Ovary (tissue), 9 donors: ENCODE measurements around the gene LRRN1. TPM values are rescaled to one million over a fixed set of nuclear protein-coding genes. Genes with fewer than 3 reads are reported as not detected.

Experiments
- DNase-seq, 5 donors: peaks; one replicate each; pipeline ENCODE4 v3.0.0-alpha.2; 2019 to 2020
- H3K27ac ChIP-seq, 2 donors: fragments of 200-600 bp; one replicate each; pipeline versions ENCODE4 v1.5.1 to v1.8.0; 2019 to 2022
- H3K27me3 ChIP-seq: fragments of 200-600 bp; one replicate; pipeline ENCODE4 v1.8.0; 2022
- H3K36me3 ChIP-seq: fragments of 200-600 bp; sonication (generic); one replicate; pipeline ENCODE4 v1.5.1; 2019
- H3K4me1 ChIP-seq: one replicate; pipeline ENCODE4 v1.8.1; 2013; ENCODE audit warnings: mild to moderate bottlenecking, moderate library complexity; ENCODE audit not compliant: insufficient read depth
- H3K4me3 ChIP-seq: fragments of 200-600 bp; sonication (generic); one replicate; pipeline ENCODE4 v1.5.1; 2017
- H3K9me3 ChIP-seq, 2 donors: fragments of 200-600 bp in 1 of 2; sonication (generic) in 1 of 2; one replicate each; pipeline versions ENCODE4 v1.5.1 to v1.8.1; 2013 to 2019; ENCODE audit warnings: mild to moderate bottlenecking in 1 of 2, moderate library complexity in 1 of 2
- EP300 ChIP-seq: sonication (generic); formaldehyde crosslinking; IDR thresholded peaks from one replicate; pipeline ENCODE4 v1.6.1; 2017; ENCODE audit warnings: antibody characterized with exemption
- POLR2A ChIP-seq: fragments of 450-650 bp; IDR thresholded peaks from one replicate; pipeline ENCODE4 v1.6.1; 2017; ENCODE audit warnings: antibody characterized with exemption, mild to moderate bottlenecking, moderate library complexity
- WGBS, 3 donors: extraction: QIAGEN DNeasy Blood & Tissue Kit in 1 of 3; methylation state at CpG; one replicate each; pipeline versions ENCODE4 v1.1.5 to v1.1.7; 2013 to 2017; 5-methylcytosine and 5-hydroxymethylcytosine counted together
- intact Hi-C, 4 donors: fragments of 100-400 bp; cut with DNase I; formaldehyde crosslinking; loops; one replicate each; pipeline versions ENCODE4 v1.11.0 to v1.15.1; 2022 to 2023
- polyA plus RNA-seq, 2 donors: library from polyadenylated mRNA; stranded (reverse); fragments of 200-250 nt in 1 of 2; fragments of 350-450 nt in 1 of 2; fragmentation: Illumina TruSeq in 1 of 2; extraction: RNeasy Lipid Tissue Mini Kit (QIAGEN cat#74804) in 1 of 2; gene quantifications; one replicate each; pipeline ENCODE4 v1.2.3, GENCODE V29; 2013 to 2014
- total RNA-seq, 7 donors: library from RNA; depleted of rRNA in 2 of 7; stranded (reverse); fragments of >200 nt in 2 of 7; fragmentation: NEBNext Ultra II Directional in 3 of 7; extraction: Animal tissue kit (Norgen Biotek cat#: 25700) in 3 of 7; gene quantifications; one replicate each; pipeline versions ENCODE4 v1.1.0 to v1.2.4, GENCODE V29; 2016 to 2023
- TF ChIP-seq, protein P1 (sequence below), 3 donors: fragments of 450-650 bp in 2 of 3; fragments of 200-600 bp in 1 of 3; IDR thresholded peaks; one replicate each; pipeline versions ENCODE4 v1.5.1 to v1.8.0; 2016 to 2022; ENCODE audit warnings: antibody characterized with exemption in 3 of 3, mild to moderate bottlenecking in 1 of 3
- donor health status: DM: no; HTN: no; CAD: no; lungs with moderate emphysema.
- donor health status: DM: no; HTN: no; CAD: no.
- donor health status: Bipolar disorder and iron deficiency.
- donor health status: DM: yes; HTN: yes; CAD: no.
- donor health status: DM: no; HTN: no; CAD: no.
- donor health status: DM: yes; HTN: yes; CAD: no.

Gene LRRN1
- total and polyA plus RNA-seq, 9 donors = 2.9 to 18.5 (median 7.4) TPM

DNA sequence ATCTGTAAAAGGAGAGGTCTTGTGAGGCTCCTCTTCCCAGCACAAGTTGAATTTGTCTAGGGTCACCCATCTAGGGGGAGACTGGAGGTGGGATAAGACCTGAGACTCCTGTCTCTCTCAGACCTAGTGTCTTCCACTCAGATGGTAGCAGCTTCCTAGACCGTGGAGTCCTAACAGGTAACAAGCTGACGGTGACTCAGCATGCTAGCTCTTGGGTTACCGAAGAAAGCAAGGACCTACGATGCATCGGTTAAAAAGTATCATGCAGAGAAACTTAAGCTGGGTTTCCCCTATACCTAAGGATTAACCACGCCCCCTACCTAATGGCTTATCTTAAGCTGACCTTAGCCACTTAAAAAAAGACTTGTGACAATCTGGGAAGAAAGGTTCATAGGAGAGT is 7.6 kb downstream of the LRRN1 start:
- H3K27me3 ChIP-seq = no peaks in the 10 kb centered on the region

DNA sequence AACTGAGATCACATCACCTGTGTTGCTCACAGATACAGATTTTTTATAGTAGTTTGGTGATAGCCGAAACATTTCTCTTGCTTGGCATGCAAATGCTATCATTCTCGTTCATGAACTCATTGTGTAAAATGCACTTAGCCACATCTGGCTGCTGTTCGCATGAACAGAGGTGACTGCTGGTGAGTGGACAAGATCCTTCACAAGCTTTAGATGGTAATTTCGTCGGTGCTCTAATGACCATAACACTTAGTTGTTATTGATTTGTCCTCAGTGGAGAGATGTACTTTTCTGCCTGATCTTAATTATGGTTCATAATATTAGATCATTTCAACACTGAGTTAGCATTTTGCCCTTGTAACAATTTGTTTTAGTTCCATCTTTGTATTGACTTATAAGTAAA is 13.8 kb downstream of the LRRN1 start:
- H3K9me3 ChIP-seq = no peaks in the 10 kb centered on the region
- H3K4me1 ChIP-seq = no peaks in the 10 kb centered on the region
- TF ChIP-seq POLR2A = no peak
- intact Hi-C loops = no loop called here
- no peak overlapping the region for H3K27ac ChIP-seq
- H3K36me3 ChIP-seq = no peaks in the 10 kb centered on the region
- 91 to 93% (median 91%) methylated on average over 5 of the region's 5 CpGs for WGBS, 3 donors
- no peak overlapping the region for H3K4me3 ChIP-seq
- no peak for DNase-seq
- H3K27me3 ChIP-seq = no peaks in the 10 kb centered on the region

More for the DNA sequence above, 7.6 kb downstream of the LRRN1 start:
- TF ChIP-seq EP300 = no peak
- TF ChIP-seq POLR2A = no peak
- TF ChIP-seq, protein P1, sequence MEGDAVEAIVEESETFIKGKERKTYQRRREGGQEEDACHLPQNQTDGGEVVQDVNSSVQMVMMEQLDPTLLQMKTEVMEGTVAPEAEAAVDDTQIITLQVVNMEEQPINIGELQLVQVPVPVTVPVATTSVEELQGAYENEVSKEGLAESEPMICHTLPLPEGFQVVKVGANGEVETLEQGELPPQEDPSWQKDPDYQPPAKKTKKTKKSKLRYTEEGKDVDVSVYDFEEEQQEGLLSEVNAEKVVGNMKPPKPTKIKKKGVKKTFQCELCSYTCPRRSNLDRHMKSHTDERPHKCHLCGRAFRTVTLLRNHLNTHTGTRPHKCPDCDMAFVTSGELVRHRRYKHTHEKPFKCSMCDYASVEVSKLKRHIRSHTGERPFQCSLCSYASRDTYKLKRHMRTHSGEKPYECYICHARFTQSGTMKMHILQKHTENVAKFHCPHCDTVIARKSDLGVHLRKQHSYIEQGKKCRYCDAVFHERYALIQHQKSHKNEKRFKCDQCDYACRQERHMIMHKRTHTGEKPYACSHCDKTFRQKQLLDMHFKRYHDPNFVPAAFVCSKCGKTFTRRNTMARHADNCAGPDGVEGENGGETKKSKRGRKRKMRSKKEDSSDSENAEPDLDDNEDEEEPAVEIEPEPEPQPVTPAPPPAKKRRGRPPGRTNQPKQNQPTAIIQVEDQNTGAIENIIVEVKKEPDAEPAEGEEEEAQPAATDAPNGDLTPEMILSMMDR (IDR thresholded peaks at IDR 0.05) = no peak
- H3K9me3 ChIP-seq = no peaks in the 10 kb centered on the region
- intact Hi-C loops = no loop called here
- no peaks in the 10 kb centered on the region for H3K4me1 ChIP-seq
- no peaks in the 10 kb centered on the region for H3K36me3 ChIP-seq
- no peak overlapping the region for H3K4me3 ChIP-seq
- WGBS, 3 donors = 78 to 97% (median 90%) methylated on average over 6 of the region's 6 CpGs
- no peak overlapping the region for H3K27ac ChIP-seq
- DNase-seq = no peak

DNA sequence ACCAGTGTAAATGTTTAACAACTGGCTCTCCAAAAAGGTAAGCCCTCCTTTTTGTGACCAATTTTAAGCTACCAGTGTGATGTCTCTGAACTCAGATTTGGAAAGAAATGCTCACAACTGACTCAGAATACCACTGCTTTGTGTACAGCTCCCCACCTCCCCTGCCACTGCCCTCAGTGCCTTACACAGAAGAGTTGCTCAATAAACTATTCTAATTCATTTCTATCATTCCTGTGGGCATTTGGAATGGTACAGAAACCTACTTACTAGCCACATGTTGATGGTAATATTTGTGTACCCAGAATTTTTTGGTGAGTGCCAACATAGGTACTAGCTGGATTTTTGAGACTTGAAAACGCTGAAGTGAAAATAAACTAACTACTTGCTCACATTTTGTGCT is 16.0 kb downstream of the LRRN1 start:
- 92 to 100% (median 97%) methylated on average over 1 of the region's 1 CpG for WGBS, 3 donors
- intact Hi-C loops = no loop called here

DNA sequence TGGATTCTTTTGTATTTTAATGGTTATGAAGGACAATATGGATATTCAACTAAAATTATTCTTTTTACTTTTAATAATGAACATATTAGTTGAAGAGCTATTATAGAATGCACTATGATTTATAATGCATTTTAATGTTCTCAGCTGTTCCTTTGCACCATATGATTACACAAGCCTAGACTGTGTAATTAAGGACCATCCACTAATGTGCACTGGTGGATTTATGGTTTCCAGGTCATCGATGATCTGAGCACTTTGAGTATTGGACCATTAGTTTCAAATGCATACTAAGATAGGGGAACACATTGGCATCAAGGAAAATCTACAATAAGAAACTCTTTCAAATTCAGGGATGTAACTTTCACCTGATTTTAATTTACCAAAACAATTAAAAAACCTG is 16.8 kb downstream of the LRRN1 start:
- DNase-seq = no peak
- no peaks in the 10 kb centered on the region for H3K27me3 ChIP-seq
- 68 to 88% (median 85%) methylated on average over 1 of the region's 1 CpG for WGBS, 3 donors

More for the DNA sequence above, 16.0 kb downstream of the LRRN1 start:
- Histone ChIP-seq H3K4me1 (no peaks in the 10 kb centered on the region), H3K36me3 (no peaks in the 10 kb centered on the region), H3K27ac (no peak overlapping the region), H3K27me3 (no peaks in the 10 kb centered on the region), H3K4me3 (no peak overlapping the region), H3K9me3 (no peaks in the 10 kb centered on the region)
- DNase-seq = no peak
- TF ChIP-seq EP300 (no peak), POLR2A (no peak)
- TF ChIP-seq, protein P1 (IDR thresholded peaks at IDR 0.05) = no peak

DNA sequence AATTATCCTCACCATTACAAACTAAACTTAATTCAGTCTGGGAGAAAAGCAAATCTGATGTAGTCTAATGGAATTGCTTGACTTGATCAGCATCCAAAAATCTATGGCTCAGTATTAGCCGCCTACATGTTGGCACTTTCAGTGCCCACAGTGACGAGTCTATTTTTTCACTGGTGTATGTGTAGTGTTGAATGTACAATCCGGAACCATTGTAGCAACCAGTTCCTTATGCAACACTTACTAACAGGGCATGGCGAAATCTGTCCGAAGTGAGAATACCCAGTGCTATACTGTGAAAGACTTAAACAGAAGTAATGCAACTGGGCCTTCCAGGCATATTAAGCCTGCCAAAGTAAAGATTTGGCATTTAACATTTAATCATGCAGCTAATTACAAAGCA is 18.6 kb downstream of the LRRN1 start:
- Histone ChIP-seq H3K27ac (no peak overlapping the region), H3K4me1 (no peaks in the 10 kb centered on the region), H3K9me3 (no peaks in the 10 kb centered on the region), H3K27me3 (no peaks in the 10 kb centered on the region), H3K4me3 (no peak overlapping the region), H3K36me3 (no peaks in the 10 kb centered on the region)
- no peak for DNase-seq
- intact Hi-C loops = no loop called here
- TF ChIP-seq, protein P1 (IDR thresholded peaks at IDR 0.05) = no peak
- TF ChIP-seq EP300 (no peak), POLR2A (no peak)
- 93 to 96% (median 96%) methylated on average over 5 of the region's 5 CpGs for WGBS, 3 donors

More for the DNA sequence above, 16.8 kb downstream of the LRRN1 start:
- Histone ChIP-seq H3K4me3 (no peak overlapping the region), H3K27ac (no peak overlapping the region), H3K9me3 (no peaks in the 10 kb centered on the region), H3K4me1 (no peaks in the 10 kb centered on the region), H3K36me3 (no peaks in the 10 kb centered on the region)
- intact Hi-C loops = no loop called here
- TF ChIP-seq POLR2A = no peak

DNA sequence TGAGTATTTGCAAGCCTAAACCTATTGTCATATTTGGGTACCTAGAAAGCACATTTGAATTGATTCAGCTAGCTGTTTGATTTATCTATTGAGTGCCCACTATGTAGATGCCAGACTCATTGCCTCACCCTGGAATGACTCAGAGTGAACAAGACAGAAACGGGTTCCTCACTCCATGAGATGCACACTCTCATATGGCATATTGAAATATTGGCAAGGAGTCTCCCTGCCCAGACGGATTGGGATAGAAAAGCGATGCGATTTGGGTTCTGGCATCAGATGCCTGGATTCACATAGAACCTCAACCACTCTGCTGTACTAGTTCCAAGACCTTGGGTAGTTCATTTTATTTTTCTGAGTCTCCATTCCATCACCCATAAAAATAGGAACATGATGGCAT is 22.5 kb downstream of the LRRN1 start:
- DNase-seq = no peak
- TF ChIP-seq EP300 (no peak), POLR2A (no peak)
- TF ChIP-seq, protein P1 (IDR thresholded peaks at IDR 0.05) = no peak
- no peak overlapping the region for H3K4me3 ChIP-seq
- no peaks in the 10 kb centered on the region for H3K4me1 ChIP-seq
- H3K27me3 ChIP-seq = no peaks in the 10 kb centered on the region
- intact Hi-C loops = no loop called here
- no peak overlapping the region for H3K27ac ChIP-seq
- no peaks in the 10 kb centered on the region for H3K36me3 ChIP-seq
- WGBS, 3 donors = 83 to 90% (median 87%) methylated on average over 4 of the region's 4 CpGs
- no peaks in the 10 kb centered on the region for H3K9me3 ChIP-seq
